ENCODE measurements around the gene ATAD3B. TPM values are rescaled to one million over a fixed set of nuclear protein-coding genes. Genes with fewer than 3 reads are reported as not detected.

Gene ATAD3B
- total and polyA plus RNA-seq, 2 donors (not counting 3 experiments of a cell fraction or from before 2014, with no cell fraction given), result 20.5 to 48.2 TPM

GRCh38 chr1:1527092-1527816 lies 55.7 kb downstream of the ATAD3B start:
- no peaks in the 10 kb centered on the region for H4K20me1 ChIP-seq (replicated peaks; ENCODE audit: control insufficient read depth, extremely low read depth, insufficient read depth, low read length)
- intact Hi-C loops (cut with micrococcal nuclease), result no loop called here
- H3K4me2 ChIP-seq (ENCODE audit: insufficient read depth, low read length), result no peak overlapping the region
- TF ChIP-seq MYC (IDR thresholded peaks at IDR 0.05; ENCODE audit: low read depth, low read length) (no peak), POLR2AphosphoS5 (IDR thresholded peaks at IDR 0.05; ENCODE audit: insufficient read depth, low read depth, low read length) (no peak), EZH2 (IDR thresholded peaks at IDR 0.05; ENCODE audit: borderline replicate concordance, low read depth, low read length, severe bottlenecking) (no peak), GATA2 (IDR thresholded peaks at IDR 0.05; ENCODE audit: insufficient read depth, insufficient read length, low read depth, low read length) (no peak), POLR2A (IDR thresholded peaks at IDR 0.05; ENCODE audit: low read depth, low read length) (no peak), FOS (IDR thresholded peaks at IDR 0.05; ENCODE audit: borderline replicate concordance, insufficient read depth, low read length) (no peak), MAX (IDR thresholded peaks at IDR 0.05; ENCODE audit: insufficient read depth, insufficient read length) (no peak), JUN (IDR thresholded peaks at IDR 0.05; ENCODE audit: borderline replicate concordance, insufficient read depth, insufficient read length, low read depth) (no peak)
- TF ChIP-seq, protein P1, sequence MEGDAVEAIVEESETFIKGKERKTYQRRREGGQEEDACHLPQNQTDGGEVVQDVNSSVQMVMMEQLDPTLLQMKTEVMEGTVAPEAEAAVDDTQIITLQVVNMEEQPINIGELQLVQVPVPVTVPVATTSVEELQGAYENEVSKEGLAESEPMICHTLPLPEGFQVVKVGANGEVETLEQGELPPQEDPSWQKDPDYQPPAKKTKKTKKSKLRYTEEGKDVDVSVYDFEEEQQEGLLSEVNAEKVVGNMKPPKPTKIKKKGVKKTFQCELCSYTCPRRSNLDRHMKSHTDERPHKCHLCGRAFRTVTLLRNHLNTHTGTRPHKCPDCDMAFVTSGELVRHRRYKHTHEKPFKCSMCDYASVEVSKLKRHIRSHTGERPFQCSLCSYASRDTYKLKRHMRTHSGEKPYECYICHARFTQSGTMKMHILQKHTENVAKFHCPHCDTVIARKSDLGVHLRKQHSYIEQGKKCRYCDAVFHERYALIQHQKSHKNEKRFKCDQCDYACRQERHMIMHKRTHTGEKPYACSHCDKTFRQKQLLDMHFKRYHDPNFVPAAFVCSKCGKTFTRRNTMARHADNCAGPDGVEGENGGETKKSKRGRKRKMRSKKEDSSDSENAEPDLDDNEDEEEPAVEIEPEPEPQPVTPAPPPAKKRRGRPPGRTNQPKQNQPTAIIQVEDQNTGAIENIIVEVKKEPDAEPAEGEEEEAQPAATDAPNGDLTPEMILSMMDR (IDR thresholded peaks at IDR 0.05; ENCODE audit: extremely low read depth in 1 of 2, insufficient read depth in 1 of 2, low read depth in 1 of 2, low read length in 2 of 2), result no peak
- H3K9me1 ChIP-seq (replicated peaks; ENCODE audit: control insufficient read depth, extremely low read depth, insufficient read depth, low read length), result no peaks in the 10 kb centered on the region
- FAIRE-seq (no peak), DNase-seq (ENCODE audit: low read depth, low spot score) (no peak)
- no peaks in the 10 kb centered on the region for H3K9me3 ChIP-seq (replicated peaks; ENCODE audit: control insufficient read depth, insufficient read depth, low read length)
- ChIA-PET POLR2A (no interaction called here), CTCF (no interaction called here)
- dilution Hi-C loops (cut with MboI; ENCODE audit: extremely low pct_ligation_motif_present, low sequenced_read_pairs), result no loop called here
- H3K79me2 ChIP-seq (ENCODE audit: control insufficient read depth, insufficient read depth, low read length), result no peaks in the 10 kb centered on the region
- H3K36me3 ChIP-seq (ENCODE audit: control insufficient read depth in 2 of 2, extremely low read depth in 1 of 2, insufficient read depth in 2 of 2, low read length in 2 of 2), result peaks cover 7 to 23% of the 10 kb centered on the region in 2 experiments
- no peak overlapping the region for H3K27ac ChIP-seq (ENCODE audit: insufficient read depth, low read depth, low read length)
- no peak overlapping the region for H2AFZ ChIP-seq (ENCODE audit: low read depth, low read length)
- H3K27me3 ChIP-seq (ENCODE audit: control insufficient read depth in 2 of 2, insufficient read depth in 2 of 2, low read length in 2 of 2), result no peaks in the 10 kb centered on the region
- no peak overlapping the region for H3K4me3 ChIP-seq (replicated peaks in 1 of 3; ENCODE audit: insufficient read depth in 1 of 3, low read depth in 1 of 3, low read length in 3 of 3)
- BruUV-seq (replicated peaks), result no TSS peak
- no peak overlapping the region for H3K9ac ChIP-seq (replicated peaks; ENCODE audit: extremely low read depth, insufficient read depth, low read length)
- no peaks in the 10 kb centered on the region for H3K4me1 ChIP-seq (ENCODE audit: control insufficient read depth, extremely low read depth, insufficient read depth, low read length)
